Prostate gland (tissue), 2 donors: ENCODE data around the gene CACNA2D1.
"Not testable (repeated sequence)": the region's sequence is repeated elsewhere in the genome, so short reads cannot be mapped to it uniquely, and the experiment has no call there.

Experiments used
- POLR2AphosphoS5 ChIP-seq: sonication (generic); formaldehyde crosslinking; IDR thresholded peaks from one replicate; pipeline ENCODE4 v1.6.1; 2017; ENCODE audit warnings: antibody characterized with exemption
- TF ChIP-seq, protein P1 (sequence below), 4 experiments: fragments of 200-600 bp in 2 of 4; fragments of 450-650 bp in 2 of 4; sonication (generic) in 2 of 4; IDR thresholded peaks; 1 replicate in 3 of 4; 2 replicates in 1 of 4; pipeline ENCODE4 v1.5.1; 2016 to 2019; ENCODE audit warnings: antibody characterized with exemption in 4 of 4, mild to moderate bottlenecking in 2 of 4, moderate library complexity in 2 of 4

GRCh38 chr7:82432743-82433142 is 10.8 kb downstream of the CACNA2D1 start:
- TF ChIP-seq, protein P1, sequence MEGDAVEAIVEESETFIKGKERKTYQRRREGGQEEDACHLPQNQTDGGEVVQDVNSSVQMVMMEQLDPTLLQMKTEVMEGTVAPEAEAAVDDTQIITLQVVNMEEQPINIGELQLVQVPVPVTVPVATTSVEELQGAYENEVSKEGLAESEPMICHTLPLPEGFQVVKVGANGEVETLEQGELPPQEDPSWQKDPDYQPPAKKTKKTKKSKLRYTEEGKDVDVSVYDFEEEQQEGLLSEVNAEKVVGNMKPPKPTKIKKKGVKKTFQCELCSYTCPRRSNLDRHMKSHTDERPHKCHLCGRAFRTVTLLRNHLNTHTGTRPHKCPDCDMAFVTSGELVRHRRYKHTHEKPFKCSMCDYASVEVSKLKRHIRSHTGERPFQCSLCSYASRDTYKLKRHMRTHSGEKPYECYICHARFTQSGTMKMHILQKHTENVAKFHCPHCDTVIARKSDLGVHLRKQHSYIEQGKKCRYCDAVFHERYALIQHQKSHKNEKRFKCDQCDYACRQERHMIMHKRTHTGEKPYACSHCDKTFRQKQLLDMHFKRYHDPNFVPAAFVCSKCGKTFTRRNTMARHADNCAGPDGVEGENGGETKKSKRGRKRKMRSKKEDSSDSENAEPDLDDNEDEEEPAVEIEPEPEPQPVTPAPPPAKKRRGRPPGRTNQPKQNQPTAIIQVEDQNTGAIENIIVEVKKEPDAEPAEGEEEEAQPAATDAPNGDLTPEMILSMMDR (IDR thresholded peaks at IDR 0.05) = not testable (repeated sequence)
- not testable (repeated sequence) for TF ChIP-seq POLR2AphosphoS5
